ENCODE measurements around the gene INSM1. TPM values are rescaled to one million over a fixed set of nuclear protein-coding genes. Genes with fewer than 3 reads are reported as not detected.
"Not testable (repeated sequence)": the region's sequence is repeated elsewhere in the genome, so short reads cannot be mapped to it uniquely, and the experiment has no call there.

Gene INSM1, protein sequence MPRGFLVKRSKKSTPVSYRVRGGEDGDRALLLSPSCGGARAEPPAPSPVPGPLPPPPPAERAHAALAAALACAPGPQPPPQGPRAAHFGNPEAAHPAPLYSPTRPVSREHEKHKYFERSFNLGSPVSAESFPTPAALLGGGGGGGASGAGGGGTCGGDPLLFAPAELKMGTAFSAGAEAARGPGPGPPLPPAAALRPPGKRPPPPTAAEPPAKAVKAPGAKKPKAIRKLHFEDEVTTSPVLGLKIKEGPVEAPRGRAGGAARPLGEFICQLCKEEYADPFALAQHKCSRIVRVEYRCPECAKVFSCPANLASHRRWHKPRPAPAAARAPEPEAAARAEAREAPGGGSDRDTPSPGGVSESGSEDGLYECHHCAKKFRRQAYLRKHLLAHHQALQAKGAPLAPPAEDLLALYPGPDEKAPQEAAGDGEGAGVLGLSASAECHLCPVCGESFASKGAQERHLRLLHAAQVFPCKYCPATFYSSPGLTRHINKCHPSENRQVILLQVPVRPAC
- not detected for total RNA-seq

DNA sequence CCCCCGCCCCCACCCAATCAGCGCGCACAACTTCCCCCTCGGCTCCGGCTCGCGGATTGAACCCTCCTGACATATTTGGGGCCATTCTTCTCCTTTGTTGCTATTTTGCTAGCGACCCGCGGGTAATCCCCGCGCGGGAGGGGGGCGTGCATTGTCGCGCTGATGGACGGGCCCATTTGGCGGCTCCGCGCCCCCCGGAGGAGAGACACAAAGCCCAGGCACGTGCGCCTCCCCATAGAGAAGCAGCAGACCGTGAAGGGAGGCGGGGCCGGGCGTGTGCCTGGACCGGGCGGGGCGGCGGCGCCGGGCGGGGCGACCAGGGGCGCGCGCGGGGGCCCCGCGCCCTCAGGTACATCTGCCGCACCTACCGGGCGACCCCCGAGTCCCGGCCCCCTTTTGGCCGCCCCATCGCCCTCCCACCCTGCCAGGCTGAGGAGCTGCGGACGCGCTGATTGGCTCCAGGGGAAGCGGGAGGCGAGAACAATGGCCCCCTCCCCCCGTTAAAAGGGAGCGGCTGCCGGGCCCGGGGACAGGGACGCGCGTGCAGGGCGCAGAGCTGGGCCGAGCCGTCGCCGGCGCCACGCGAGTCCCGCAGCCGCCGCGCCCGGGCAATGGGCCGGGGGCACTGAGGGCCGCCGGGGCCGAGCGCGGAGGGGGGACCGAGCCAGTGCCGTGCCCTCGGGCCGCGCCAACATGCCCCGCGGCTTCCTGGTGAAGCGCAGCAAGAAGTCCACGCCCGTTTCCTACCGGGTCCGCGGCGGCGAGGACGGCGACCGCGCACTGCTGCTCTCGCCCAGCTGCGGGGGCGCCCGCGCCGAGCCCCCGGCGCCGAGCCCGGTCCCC lies at the start of gene INSM1:
INSM1 (plus strand) TSS at position 530 of the 843 bp plus-strand sequence; CDS start at position 694, 164 bp downstream.
- DNase-seq (ENCODE audit: low spot score) (no peak), ATAC-seq (no peak)

DNA sequence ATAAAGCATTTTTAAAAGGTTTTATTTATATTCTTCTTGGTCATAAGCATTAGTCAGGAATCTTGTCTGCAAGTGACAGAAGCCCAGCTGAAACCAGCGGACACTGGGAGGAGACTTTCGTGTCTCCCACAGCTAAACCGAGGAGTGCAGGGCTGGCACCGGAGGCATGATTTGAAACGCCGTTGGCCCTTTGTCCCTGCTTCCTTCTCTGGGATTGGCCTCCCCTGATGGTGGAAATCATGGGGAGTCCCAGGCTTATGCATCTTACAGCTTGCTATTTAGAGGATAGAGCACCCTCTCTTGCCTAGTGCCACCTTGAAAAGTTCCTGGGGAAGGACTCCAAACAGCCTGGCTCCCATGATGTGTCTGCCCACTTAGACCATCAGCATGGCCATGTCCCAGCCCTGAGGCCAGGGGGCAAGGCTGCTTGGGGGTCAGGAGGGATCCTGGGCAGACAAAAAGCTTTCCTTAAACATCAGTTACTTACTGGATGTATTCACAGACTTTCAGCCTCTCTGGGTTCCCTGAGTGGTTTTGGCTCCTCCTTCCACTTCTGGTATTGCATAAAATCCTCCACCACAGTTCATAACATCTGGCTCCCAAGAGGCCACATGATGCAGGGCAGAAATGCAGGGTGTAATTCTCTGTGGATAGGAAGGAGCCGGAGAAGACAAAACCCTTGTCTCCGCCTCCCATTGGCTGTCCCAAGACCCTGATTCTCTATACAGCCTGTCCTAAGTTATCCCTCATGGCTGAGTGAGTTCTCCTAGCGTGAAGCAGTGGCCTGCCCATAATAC lies 49.3 kb upstream of the INSM1 start:
- ATAC-seq (no peak), DNase-seq (ENCODE audit: low spot score) (no peak)

DNA sequence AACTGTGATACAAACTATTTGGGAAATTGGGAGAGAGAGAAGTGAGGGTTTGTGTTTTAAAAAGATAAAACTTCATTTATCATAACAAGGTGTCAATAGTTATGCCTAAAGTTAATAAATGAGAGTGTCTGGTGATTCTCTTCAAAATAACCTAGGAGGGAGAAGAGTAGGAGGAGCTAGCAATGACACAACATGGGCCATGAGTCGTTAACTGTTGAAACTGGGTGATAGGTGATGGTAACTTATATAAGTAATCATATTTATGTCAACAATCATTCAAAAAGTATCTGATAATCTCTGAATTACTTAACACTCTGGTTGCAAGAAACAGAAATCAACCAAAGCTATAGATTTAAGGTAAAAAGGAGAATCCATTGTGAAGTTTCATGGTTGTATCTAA lies 46.8 kb upstream of the INSM1 start:
- no peak for ATAC-seq

DNA sequence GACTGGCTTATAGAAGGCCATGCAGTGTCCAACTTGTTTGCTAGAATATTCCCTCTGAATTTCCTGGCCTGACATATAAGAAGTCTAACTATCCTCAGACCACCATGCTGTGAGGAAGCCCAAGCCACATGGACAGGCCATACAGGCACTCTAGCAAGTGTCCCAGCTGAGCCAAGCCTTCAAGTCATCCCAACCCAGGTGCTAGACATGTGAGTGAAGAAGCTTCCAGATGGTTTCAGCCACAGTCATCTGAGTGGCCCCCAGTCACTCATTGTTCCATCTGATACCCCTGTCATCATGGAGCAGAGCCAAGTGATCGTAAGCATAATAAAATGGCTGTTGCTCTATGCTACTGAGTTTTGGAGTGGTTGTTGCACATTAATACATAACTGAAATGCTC lies 46.0 kb upstream of the INSM1 start:
- no peak for DNase-seq (ENCODE audit: low spot score)
- no peak for ATAC-seq

More for the DNA sequence above, 46.8 kb upstream of the INSM1 start:
- DNase-seq (ENCODE audit: low spot score): no peak

DNA sequence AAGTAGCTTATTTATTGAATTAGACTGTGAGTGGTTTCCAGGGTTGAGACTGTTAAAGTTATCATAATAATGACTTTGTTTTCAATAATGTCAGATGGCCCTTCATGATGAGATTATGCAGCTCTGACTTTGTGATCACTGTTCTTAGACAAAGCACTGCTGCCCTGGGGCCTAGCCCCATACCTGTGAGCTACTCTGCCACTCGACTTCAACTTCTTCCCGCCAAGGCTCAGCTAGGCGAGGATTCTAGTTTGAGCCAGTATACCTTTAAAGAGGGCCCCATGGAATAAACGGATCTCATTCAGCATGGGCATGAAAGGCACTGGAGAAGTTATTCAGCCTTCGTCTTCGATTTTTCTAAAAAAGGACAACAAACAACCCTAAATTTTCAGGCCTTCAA lies 45.0 kb upstream of the INSM1 start:
- DNase-seq (ENCODE audit: low spot score): no peak
- ATAC-seq: no peak

DNA sequence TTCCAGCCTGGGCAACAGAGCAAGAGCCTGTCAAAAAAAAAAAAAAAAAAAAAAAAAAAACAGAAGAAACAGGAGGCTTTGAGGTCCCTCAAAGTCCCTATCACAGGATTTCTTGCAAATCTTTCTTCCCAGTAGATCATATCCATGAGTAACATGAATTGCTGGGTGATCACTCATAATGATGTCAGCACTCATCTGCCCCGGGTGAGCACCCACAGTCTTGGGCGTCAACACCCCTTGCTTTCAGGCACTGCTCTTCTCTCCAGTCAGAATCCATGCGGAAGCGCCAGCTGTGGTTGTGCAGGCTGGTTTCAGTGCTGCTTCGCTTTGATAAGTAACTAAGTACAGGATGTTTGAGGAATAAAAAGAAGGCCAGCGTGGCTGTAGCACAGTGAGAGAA lies 40.2 kb upstream of the INSM1 start:
- ATAC-seq: no peak
- DNase-seq (ENCODE audit: low spot score): no peak

DNA sequence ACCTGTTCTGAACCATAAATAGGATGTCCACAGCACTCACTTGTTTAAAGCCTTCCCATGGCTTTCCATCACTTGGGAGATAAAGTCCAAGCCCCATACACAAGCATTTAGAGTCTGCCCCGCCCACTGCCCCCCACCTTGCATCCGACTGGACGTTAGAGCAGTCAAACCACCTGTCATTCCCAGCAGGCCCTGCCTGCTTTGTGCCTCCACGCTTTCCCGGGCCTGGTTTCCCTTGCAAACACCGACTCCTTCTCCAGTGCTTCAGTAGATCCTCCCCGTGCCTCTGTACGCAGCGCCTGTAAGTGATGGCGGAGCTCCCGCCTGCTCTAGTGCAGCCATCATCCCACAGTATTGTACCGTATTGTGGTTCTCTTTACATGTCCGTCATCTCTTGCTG lies 38.3 kb upstream of the INSM1 start:
- no peak for DNase-seq (ENCODE audit: low spot score)

DNA sequence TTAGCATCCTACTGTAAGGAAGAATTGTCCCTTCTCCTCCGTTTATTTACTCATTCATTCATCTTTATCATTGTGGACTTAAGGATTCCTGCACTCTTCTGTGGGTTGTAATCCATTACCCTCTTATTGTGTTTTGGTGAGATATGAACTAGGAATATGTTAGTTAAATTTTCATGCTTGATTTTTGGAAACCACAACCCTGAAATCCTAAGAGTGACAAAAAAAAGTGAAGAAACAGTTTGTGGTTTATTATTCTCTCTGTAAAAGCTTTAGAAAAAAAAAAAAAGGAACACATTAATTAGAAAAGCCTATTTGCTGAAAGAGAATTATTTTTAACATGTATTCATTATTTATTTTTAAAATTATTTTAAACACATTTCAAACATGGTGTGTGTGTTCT lies 36.7 kb upstream of the INSM1 start:
- ATAC-seq: no peak
- DNase-seq (ENCODE audit: low spot score): no peak

More for the DNA sequence above, 38.3 kb upstream of the INSM1 start:
- no peak for ATAC-seq

DNA sequence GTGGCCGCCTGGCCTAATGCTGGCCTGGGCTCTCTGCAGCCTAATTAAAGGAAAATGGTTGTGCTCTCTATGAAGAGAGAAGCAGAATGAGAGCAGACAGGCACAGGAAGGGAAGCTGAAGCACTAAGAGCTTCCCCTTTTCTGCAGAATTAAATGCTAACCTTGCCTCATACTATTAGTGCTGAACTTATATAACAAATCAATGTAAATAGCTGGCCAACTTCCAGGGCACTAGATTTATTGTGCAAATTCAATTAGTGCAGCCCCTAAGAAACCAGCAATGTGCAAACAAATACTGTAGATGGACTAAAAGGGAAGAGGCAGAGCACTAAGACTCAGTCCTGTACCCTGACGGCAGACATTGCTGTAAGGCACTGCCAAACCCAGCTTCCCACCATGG lies 36.1 kb upstream of the INSM1 start:
- ATAC-seq (no peak), DNase-seq (ENCODE audit: low spot score) (no peak)

DNA sequence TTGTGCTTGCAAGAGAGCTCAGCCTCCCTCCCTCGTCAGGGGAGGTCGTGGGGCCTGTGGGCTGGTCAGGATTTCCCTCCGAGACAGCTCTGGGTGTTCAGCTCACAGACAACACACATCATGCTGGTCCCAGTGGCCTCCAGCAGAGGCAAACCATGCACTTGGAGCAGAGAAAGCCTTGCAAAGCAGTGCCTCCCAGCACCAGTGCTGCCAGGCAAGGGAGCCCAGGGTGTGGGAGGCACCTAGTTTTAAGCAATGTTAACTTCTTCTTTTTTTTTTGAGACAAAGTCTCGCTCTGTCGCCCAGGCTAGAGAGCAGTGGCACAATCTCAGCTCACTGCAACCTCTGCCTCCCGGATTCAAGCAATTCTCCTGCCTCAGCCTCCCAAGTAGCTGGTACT lies 34.0 kb upstream of the INSM1 start:
- ATAC-seq (no peak), DNase-seq (ENCODE audit: low spot score) (no peak)

DNA sequence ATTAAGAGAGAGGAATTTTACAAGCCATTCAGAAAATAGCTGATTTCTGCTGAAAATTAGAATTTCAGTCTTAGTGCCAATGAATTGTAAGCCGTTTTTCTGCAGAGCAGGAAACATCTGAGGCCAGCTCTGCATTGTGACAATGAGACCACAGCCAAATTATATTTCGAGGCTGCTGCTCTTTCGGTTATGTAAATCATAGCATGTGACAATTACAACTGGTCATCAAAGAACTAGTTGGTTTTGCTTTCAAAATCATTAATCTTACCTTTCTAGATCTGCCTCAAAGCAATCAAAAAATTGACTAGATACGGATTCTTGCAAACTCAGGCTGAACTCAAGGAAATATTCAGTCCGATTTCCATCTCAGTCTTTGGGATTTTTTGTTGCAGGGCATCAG lies 33.4 kb upstream of the INSM1 start:
- no peak for ATAC-seq
- no peak for DNase-seq (ENCODE audit: low spot score)

DNA sequence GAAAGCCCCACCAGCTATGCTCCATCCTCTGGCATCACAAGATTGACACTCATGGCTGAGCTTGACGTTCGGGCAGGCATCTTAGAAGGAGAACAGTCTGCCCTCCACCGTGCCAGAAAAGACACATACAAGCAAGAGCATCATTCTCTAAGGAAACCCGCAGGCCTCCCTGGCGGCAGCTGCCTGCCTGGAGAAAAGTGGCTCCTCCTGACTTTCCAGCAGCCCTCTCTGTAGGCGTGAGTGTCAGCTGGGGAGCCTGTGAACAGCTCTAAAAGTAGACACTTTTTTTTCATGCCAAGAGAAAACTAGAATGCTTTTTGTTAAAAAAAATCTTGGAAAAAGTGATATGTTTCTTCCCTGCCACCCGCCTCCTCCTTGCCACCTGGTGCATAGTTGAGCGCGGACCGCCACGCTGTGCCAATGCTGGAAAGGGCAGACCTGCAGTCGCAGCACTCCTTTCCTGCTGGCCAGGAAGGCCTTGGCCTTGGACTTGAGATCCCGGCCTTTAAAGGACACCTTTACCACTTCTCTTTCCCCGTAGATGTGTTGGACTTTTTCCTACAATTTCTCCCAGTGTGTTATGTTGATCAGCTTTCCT lies 29.7 kb upstream of the INSM1 start:
- ATAC-seq (no peak), DNase-seq (ENCODE audit: low spot score) (no peak)

DNA sequence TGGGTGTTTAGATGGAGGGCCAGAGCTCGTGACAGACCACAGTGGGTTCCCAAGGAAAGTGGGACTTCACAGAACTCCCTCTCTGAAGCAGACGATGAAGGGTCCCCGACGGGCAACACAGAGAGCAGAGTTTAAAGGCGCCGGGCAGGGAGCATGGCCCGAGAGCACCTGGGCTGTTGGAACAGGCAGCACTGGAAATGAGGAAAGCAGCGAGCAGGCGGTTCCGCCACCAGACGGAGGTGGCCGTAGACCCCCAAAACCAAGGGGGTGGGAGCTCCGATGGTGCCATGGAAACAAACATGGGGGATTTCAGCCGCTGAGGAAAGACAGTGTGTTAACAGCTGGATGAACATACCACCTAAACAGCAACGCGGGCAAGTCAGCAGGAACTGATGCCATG lies 27.5 kb upstream of the INSM1 start:
- ATAC-seq (no peak), DNase-seq (ENCODE audit: low spot score) (no peak)

DNA sequence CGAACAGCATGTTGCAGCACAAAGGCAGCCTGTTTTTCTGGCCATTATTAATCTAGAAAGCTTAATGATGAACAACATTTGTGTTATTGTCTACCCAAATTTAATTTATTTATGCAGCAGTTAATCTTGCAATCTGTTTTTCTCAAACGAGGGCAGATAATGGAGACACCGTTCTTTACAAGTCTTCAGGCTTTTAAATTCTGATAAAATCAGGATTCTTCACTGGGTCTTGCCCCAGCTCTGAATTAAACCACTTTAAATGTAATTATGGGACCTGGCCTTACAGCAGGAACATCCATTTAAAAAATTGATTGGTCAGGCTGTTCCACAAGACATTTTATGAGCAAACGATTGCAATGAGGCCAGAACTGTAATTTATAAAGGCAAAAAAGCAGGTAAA lies 26.5 kb upstream of the INSM1 start:
- DNase-seq (ENCODE audit: low spot score) (no peak), ATAC-seq (no peak)

DNA sequence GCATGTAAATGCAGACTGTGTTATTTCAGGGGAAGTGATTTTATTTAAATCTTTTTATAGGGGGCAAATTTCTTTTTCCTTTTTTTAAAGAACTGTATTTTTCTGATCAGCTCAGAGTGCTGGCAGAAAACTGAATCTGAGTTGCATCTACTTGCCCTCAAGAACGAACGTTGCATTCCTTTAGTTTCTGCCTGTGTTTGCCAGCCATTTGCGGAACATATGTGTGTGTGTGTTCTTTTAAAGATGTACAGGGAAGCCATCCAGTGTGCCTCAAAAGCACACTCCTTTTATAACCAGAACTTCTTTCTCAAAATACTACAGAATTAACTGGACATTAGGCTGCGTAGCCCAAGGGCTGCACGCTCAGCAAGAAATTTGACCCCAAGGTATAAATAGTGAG lies 25.8 kb upstream of the INSM1 start:
- no peak for ATAC-seq
- DNase-seq (ENCODE audit: low spot score): no peak

DNA sequence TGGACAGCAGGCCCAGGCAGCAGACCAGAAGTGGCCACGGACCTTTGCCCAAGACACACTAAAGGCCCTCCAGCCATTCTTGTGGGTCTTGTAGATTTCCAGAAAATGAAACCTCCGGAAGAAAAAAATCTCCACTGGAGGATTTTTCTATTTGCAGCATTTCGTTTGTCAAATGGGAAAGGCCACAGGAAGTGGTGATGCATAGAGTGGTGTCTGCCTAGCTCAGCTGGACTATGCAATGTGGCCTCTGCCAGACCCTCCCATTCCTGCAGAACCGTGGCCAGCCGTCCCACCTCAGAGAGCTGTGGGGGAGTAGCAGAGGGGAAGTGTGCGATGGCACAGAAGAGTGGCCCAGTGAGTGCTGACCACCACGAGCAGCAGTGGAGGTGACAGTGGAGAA lies 24.0 kb upstream of the INSM1 start:
- ATAC-seq (no peak), DNase-seq (ENCODE audit: low spot score) (no peak)

DNA sequence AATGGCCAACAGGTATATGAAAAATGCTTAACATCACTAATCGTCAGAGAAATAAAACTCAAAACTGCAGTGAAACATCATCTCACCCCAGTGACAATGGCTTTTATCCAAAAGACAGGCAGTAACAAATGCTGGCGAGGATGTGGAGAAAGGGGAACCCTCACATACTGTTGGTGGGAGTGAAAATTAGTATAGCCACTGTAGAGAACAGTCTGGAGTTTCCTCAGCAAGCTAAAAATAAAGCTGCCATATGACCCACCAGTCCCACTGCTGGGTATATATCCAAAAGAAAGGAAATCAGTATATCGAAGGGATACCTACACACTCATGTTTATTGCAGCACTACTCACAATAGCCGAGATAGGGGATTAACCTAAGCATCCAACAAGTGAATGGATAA lies 23.4 kb upstream of the INSM1 start:
- ATAC-seq (no peak), DNase-seq (ENCODE audit: low spot score) (no peak)

DNA sequence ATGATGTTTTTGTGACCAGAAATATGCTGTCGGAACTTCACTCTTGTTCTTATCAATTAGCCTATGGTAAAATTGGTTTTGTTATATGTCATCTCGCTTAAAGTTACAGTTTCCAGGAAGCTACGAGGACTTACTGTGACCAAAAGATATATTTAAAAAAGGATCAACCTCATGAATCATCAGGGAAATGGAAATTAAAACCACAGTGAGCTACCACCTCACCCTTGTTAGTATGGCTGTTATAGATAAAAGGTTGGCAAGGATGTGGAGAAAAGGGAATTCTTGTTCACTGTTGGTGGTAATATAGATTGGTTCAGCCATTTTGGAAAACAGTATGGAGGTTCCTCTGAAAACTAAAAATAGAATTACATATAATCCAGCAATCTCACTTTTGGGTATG lies 14.3 kb upstream of the INSM1 start:
- DNase-seq (ENCODE audit: low spot score) (no peak), ATAC-seq (no peak)

DNA sequence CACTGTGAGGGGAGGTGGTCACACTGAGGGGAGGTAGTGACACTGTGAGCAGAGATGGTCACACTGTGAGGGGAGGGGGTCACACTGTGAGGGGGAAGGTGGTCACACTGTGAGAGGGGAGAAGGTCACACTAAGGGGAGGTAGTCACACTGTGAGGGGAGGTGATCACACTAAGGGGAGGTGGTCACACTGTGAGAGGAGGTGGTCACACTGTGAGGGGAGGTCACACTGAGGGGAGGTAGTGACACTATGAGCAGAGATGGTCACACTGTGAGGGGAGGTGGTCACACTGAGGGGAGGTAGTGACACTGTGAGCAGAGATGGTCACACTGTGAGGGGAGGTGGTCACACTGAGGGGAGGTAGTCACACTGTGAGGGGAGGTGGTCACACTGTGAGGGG lies 12.4 kb upstream of the INSM1 start:
- ATAC-seq; DNase-seq (ENCODE audit: low spot score): not testable (repeated sequence)

DNA sequence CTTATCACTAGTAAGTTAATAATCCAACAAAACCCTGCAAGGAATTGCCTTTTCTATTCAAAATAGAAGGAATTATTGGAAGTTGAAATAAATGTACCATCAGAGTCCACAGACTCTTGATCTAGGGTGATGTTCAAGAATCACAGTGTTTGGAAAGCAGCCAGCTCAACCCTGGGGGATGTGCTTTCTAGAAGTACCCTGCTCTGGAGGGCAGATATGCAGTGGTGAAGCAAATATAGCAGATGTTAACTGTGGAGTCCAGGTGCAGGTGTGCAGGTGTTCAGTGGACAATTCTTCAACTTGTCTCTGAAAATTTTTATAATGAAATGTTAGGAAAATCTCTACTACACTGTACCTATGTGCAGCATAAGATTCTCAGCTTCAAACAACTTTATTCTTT lies 9.1 kb upstream of the INSM1 start:
- ATAC-seq (no peak), DNase-seq (ENCODE audit: low spot score) (no peak)

DNA sequence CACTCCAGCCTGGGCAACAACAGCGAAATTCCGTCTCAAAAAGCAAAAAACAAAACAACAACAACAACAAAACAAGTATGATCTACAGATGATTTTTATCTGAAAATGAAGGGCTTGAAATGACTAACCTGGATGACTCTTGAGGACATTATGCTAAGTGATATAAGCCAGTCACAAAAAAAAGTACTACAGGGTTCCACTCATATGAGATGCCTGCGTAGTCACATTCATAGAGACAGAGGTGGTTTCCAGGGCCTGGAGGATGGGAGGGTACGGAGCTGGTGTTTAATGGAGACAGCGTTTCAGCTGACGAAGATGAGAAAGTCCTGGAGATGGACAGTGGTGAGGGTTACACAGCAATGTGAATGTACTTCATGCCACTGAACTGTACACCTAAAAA lies 8.3 kb upstream of the INSM1 start:
- DNase-seq (ENCODE audit: low spot score): no peak
- no peak for ATAC-seq

All from left lobe of liver (tissue), 2 donors.